ENCODE measurements around the gene MARK2.

The MARK2 gene

DNA sequence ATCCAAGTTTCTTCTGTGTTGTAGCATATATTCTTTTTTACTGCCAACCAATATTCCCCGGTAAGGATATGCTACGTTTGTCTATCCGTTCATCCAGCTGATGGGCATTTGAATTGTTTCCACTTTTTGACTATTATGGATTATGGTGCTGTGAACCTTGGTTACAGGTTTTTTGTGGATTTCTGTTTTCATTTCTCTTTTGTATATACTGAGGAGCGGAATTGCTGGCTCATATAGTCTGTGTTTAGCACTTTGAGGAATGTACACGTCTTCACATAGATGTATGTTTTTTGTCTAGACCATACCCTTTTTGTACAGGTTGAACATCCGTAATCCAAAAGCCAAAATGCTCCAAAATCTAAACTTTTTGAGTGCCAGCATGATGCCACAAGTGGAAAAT, 54.4 kb downstream of the MARK2 start:
- TF ChIP-seq, protein P1, sequence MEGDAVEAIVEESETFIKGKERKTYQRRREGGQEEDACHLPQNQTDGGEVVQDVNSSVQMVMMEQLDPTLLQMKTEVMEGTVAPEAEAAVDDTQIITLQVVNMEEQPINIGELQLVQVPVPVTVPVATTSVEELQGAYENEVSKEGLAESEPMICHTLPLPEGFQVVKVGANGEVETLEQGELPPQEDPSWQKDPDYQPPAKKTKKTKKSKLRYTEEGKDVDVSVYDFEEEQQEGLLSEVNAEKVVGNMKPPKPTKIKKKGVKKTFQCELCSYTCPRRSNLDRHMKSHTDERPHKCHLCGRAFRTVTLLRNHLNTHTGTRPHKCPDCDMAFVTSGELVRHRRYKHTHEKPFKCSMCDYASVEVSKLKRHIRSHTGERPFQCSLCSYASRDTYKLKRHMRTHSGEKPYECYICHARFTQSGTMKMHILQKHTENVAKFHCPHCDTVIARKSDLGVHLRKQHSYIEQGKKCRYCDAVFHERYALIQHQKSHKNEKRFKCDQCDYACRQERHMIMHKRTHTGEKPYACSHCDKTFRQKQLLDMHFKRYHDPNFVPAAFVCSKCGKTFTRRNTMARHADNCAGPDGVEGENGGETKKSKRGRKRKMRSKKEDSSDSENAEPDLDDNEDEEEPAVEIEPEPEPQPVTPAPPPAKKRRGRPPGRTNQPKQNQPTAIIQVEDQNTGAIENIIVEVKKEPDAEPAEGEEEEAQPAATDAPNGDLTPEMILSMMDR (IDR thresholded peaks at IDR 0.05; ENCODE audit: insufficient read depth, low read length, poor library complexity, severe bottlenecking), result no peak
- no peak for DNase-seq (ENCODE audit: extremely low read depth, insufficient read length)
- no peak overlapping the region for H3K4me3 ChIP-seq (replicated peaks; ENCODE audit: low read depth, low read length)
- peaks cover 27% of the 10 kb centered on the region for H3K36me3 ChIP-seq (ENCODE audit: control insufficient read depth, insufficient read depth, low read length)
- no peaks in the 10 kb centered on the region for H3K27me3 ChIP-seq (replicated peaks; ENCODE audit: control insufficient read depth, insufficient read depth, low read length)

DNA sequence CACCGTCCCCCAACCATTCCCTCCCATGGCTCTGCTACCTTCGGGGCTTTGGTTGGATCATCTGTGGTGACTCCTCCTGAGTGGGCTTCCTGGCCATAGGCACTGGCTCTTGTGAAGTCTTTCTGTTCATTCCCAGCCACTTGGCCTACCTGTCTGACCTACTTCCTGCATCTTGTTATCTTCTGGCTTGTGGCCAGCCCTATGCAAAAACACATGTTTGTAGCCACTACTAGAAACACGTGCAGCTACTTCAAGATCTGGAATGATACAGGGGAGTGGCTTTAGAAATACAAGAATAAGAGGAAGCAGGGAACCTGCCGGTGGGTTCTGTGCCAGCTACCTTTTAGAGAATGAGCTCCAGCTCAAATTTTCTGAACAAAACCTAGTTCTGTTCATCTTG, 57.2 kb downstream of the MARK2 start:
- Histone ChIP-seq H3K4me3 (replicated peaks; ENCODE audit: low read depth, low read length) (no peak overlapping the region), H3K36me3 (ENCODE audit: control insufficient read depth, insufficient read depth, low read length) (peaks cover 40% of the 10 kb centered on the region), H3K27me3 (replicated peaks; ENCODE audit: control insufficient read depth, insufficient read depth, low read length) (no peaks in the 10 kb centered on the region)
- DNase-seq (ENCODE audit: extremely low read depth, insufficient read length), result no peak
- TF ChIP-seq, protein P1 (IDR thresholded peaks at IDR 0.05; ENCODE audit: insufficient read depth, low read length, poor library complexity, severe bottlenecking), result no peak

DNA sequence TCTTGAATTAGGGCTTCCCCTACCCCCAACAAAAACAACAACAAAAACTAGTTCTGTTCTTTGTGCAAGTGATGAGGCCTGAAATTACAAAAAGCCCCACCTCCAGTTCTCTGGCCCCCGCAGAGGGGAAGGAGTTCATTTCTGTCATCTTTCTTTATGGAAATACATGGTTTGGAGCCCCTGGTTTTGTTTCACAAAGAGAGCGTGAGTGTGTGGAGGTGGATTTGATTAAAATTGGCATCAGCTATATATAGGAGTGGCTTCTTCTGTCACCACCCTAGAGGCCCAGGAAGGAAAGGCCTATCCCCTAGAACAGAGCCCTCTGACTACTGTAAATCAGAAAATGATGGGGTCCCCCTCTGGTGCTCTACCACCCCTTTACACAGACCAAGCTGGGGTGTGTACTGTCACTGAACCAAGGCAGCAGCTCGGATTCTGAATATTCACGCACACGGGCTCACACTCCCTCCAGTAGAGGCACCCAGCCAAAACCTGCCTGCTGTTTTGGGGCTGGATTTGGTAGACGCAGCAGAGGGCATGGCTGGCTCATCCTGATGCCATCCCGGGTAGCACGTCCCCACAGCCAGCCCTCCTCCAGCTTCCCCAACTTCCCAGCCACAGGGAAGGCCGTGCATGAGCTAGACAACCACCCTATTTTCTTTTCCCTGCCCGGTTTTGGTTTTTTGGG, 58.7 kb downstream of the MARK2 start:
- Histone ChIP-seq H3K27me3 (replicated peaks; ENCODE audit: control insufficient read depth, insufficient read depth, low read length) (no peaks in the 10 kb centered on the region), H3K4me3 (replicated peaks; ENCODE audit: low read depth, low read length) (no peak overlapping the region), H3K36me3 (ENCODE audit: control insufficient read depth, insufficient read depth, low read length) (peaks cover 44% of the 10 kb centered on the region)
- no peak for DNase-seq (ENCODE audit: extremely low read depth, insufficient read length)
- TF ChIP-seq, protein P1 (IDR thresholded peaks at IDR 0.05; ENCODE audit: insufficient read depth, low read length, poor library complexity, severe bottlenecking), result no peak

DNA sequence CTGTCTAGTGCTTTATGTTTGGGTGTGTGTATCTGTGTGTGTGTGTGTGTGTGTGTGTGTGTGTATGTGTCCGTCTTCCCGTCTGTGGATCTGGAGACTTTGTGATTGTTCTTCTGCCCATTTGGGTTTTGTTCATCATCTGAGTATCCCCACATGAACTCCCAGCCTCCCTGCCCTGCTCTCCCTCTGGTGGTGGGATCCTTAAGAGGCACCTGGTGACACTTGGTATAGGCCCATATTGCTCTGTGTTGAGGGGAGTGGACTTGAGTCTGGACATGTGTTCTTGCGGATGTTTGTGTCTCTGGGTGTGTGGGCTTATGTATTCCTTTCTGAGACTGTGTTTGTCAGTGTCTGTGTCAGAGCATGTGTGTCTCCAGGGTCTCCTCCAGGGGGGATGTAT, 62.8 kb downstream of the MARK2 start:
- TF ChIP-seq, protein P1 (IDR thresholded peaks at IDR 0.05; ENCODE audit: insufficient read depth, low read length, poor library complexity, severe bottlenecking), result peak; percentile 32
- H3K36me3 ChIP-seq (ENCODE audit: control insufficient read depth, insufficient read depth, low read length), result peaks cover 53% of the 10 kb centered on the region
- DNase-seq (ENCODE audit: extremely low read depth, insufficient read length), result no peak
- H3K27me3 ChIP-seq (replicated peaks; ENCODE audit: control insufficient read depth, insufficient read depth, low read length), result no peaks in the 10 kb centered on the region
- no peak overlapping the region for H3K4me3 ChIP-seq (replicated peaks; ENCODE audit: low read depth, low read length)

DNA sequence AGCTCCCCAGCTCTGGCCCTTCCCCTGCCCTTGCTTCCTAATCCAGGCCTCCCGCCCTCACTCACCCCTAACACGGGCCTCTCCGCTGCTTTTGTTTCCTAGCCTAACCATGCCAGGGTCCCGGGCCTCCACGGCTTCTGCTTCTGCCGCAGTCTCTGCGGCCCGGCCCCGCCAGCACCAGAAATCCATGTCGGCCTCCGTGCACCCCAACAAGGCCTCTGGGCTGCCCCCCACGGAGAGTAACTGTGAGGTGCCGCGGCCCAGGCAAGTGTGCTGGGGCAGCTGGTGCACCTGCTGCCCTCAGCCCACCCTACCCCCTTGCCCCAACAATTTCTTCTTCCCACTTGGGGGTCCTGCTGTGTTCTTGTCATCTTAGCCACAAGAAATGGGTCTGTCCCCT, 65.0 kb downstream of the MARK2 start:
- TF ChIP-seq, protein P1 (IDR thresholded peaks at IDR 0.05; ENCODE audit: insufficient read depth, low read length, poor library complexity, severe bottlenecking), result no peak
- Histone ChIP-seq H3K27me3 (replicated peaks; ENCODE audit: control insufficient read depth, insufficient read depth, low read length) (no peaks in the 10 kb centered on the region), H3K4me3 (replicated peaks; ENCODE audit: low read depth, low read length) (no peak overlapping the region), H3K36me3 (ENCODE audit: control insufficient read depth, insufficient read depth, low read length) (peaks cover 53% of the 10 kb centered on the region)
- DNase-seq (ENCODE audit: extremely low read depth, insufficient read length), result no peak

DNA sequence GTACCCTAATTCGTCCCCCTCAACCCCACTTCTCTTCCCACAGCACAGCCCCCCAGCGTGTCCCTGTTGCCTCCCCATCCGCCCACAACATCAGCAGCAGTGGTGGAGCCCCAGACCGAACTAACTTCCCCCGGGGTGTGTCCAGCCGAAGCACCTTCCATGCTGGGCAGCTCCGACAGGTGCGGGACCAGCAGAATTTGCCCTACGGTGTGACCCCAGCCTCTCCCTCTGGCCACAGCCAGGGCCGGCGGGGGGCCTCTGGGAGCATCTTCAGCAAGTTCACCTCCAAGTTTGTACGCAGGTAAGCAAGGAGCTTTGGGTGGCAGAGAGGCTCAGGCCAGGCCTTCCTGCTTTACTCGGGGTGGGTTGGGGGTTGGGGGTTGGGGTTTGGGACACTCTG, 65.8 kb downstream of the MARK2 start:
- no peaks in the 10 kb centered on the region for H3K27me3 ChIP-seq (replicated peaks; ENCODE audit: control insufficient read depth, insufficient read depth, low read length)
- no peak overlapping the region for H3K4me3 ChIP-seq (replicated peaks; ENCODE audit: low read depth, low read length)
- DNase-seq (ENCODE audit: extremely low read depth, insufficient read length), result no peak
- H3K36me3 ChIP-seq (ENCODE audit: control insufficient read depth, insufficient read depth, low read length), result peaks cover 50% of the 10 kb centered on the region
- TF ChIP-seq, protein P1 (IDR thresholded peaks at IDR 0.05; ENCODE audit: insufficient read depth, low read length, poor library complexity, severe bottlenecking), result no peak
